Caco-2 (cell line): ENCODE data around the gene SLC1A1. TPM values are rescaled to one million over a fixed set of nuclear protein-coding genes. Genes with fewer than 3 reads are reported as not detected.

Experiments
- BruUV-seq: library from RNA; stranded (reverse); fragments of 400-500 nt; replicated peaks from 2 replicates; lab custom pipeline; 2021; lab: Mats Ljungman, UMichigan
- CTCF ChIA-PET: fragments of 300-600 bp; sonication (Branson Sonifier 250); formaldehyde crosslinking; loops from one replicate; lab custom pipeline; 2022; ENCODE audit warnings: antibody characterized with exemption; lab: Charles Lee
- POLR2A ChIA-PET: fragments of 300-600 bp; sonication (Branson Sonifier 250); formaldehyde crosslinking; loops from one replicate; lab custom pipeline; 2022; ENCODE audit warnings: antibody characterized with exemption; lab: Charles Lee
- DNase-seq, 2 experiments: peaks; one replicate each; pipeline versions ENCODE4 v3.0.0 to v3.0.0-alpha.2; 2020 to 2022
- H3K27me3 ChIP-seq: replicated peaks from 2 replicates; pipeline ENCODE4 v1.6.0; 2011; ENCODE audit warnings: low read length; ENCODE audit not compliant: control insufficient read depth, insufficient read depth
- H3K36me3 ChIP-seq: 2 replicates; pipeline ENCODE4 v1.5.1; 2011; ENCODE audit warnings: low read length; ENCODE audit not compliant: control insufficient read depth, insufficient read depth
- H3K4me1 ChIP-seq: fragments of 250-450 bp; sonication (Bioruptor Pico); 2 replicates; pipeline ENCODE4 v1.5.1; 2020; ENCODE audit warnings: mild to moderate bottlenecking
- H3K4me3 ChIP-seq: 2 replicates; pipeline ENCODE4 v1.5.1; 2011; ENCODE audit warnings: low read depth, mild to moderate bottlenecking, control low read depth, low read length
- H3K9me3 ChIP-seq: fragments of 250-450 bp; sonication (Bioruptor Pico); 2 replicates; pipeline ENCODE4 v1.5.1; 2020; ENCODE audit warnings: mild to moderate bottlenecking, moderate library complexity
- H3K27ac Mint-ChIP-seq: one replicate; pipeline ENCODE4 v1.8.0; 2022; ENCODE audit warnings: mixed read lengths; ENCODE audit not compliant: unreplicated experiment
- H3K27me3 Mint-ChIP-seq: one replicate; pipeline ENCODE4 v1.8.0; 2022; ENCODE audit warnings: mixed read lengths; ENCODE audit not compliant: insufficient read depth, unreplicated experiment
- H3K36me3 Mint-ChIP-seq: one replicate; pipeline ENCODE4 v1.8.0; 2022; ENCODE audit warnings: mild to moderate bottlenecking, mixed read lengths; ENCODE audit not compliant: insufficient read depth, unreplicated experiment
- H3K4me1 Mint-ChIP-seq: one replicate; pipeline ENCODE4 v1.8.0; 2022; ENCODE audit warnings: low read depth, mixed read lengths; ENCODE audit not compliant: unreplicated experiment
- H3K4me3 Mint-ChIP-seq: one replicate; pipeline ENCODE4 v1.8.0; 2022; ENCODE audit warnings: mild to moderate bottlenecking, moderate library complexity, mixed read lengths; ENCODE audit not compliant: unreplicated experiment
- H3K9me3 Mint-ChIP-seq: one replicate; pipeline ENCODE4 v1.8.0; 2022; ENCODE audit warnings: mixed read lengths; ENCODE audit not compliant: unreplicated experiment
- CTCF ChIP-seq, 2 experiments: fragments of 200-600 bp in 1 of 2; IDR thresholded peaks; 1 replicate in 1 of 2; 2 replicates in 1 of 2; pipeline versions ENCODE4 v1.5.1 to v1.8.0; 2011 to 2022; ENCODE audit warnings: antibody characterized with exemption in 1 of 2, control low read depth in 1 of 2, inconsistent platforms in 1 of 2, low read depth in 1 of 2, low read length in 1 of 2, mild to moderate bottlenecking in 1 of 2, moderate library complexity in 1 of 2; ENCODE audit not compliant: insufficient read depth in 1 of 2, severe bottlenecking in 1 of 2, unreplicated experiment in 1 of 2
- intact Hi-C: fragments of 100-400 bp; cut with micrococcal nuclease; formaldehyde crosslinking; loops from one replicate; pipeline ENCODE4 v1.10.0; 2022; ENCODE audit not compliant: unreplicated experiment
- total RNA-seq: library from RNA; stranded (reverse); gene quantifications from 2 replicates; pipeline ENCODE4 v1.2.3, GENCODE V29; 2022

Gene SLC1A1
- total RNA-seq, 1 experiment from 2014 or later = 53.1 TPM

GRCh38 chr9:4494332-4494731 is 4.1 kb downstream of the SLC1A1 start:
- BruUV-seq = no TSS peak
- no peaks in the 10 kb centered on the region; the same call in 1 of the 2 replicates for H3K36me3 ChIP-seq
- no peak overlapping the region for H3K27ac Mint-ChIP-seq
- intact Hi-C loops = no loop called here
- H3K36me3 Mint-ChIP-seq = peaks cover 40% of the 10 kb centered on the region
- peaks cover 60% of the 10 kb centered on the region for H3K4me1 ChIP-seq
- ChIA-PET CTCF (no interaction called here), POLR2A (no interaction called here)
- H3K27me3 ChIP-seq = no peaks in the 10 kb centered on the region
- H3K9me3 Mint-ChIP-seq = no peaks in the 10 kb centered on the region
- no peaks in the 10 kb centered on the region for H3K27me3 Mint-ChIP-seq
- no peak for DNase-seq
- no peak overlapping the region for H3K4me3 ChIP-seq
- H3K4me3 Mint-ChIP-seq = no peak overlapping the region
- peaks cover 29% of the 10 kb centered on the region for H3K4me1 Mint-ChIP-seq
- no peak for TF ChIP-seq CTCF (IDR thresholded peaks at IDR 0.05; ENCODE audit: insufficient read depth in 1 of 2, low read depth in 1 of 2, low read length in 1 of 2, severe bottlenecking in 1 of 2, unreplicated experiment in 1 of 2)
- no peaks in the 10 kb centered on the region for H3K9me3 ChIP-seq

DNA sequence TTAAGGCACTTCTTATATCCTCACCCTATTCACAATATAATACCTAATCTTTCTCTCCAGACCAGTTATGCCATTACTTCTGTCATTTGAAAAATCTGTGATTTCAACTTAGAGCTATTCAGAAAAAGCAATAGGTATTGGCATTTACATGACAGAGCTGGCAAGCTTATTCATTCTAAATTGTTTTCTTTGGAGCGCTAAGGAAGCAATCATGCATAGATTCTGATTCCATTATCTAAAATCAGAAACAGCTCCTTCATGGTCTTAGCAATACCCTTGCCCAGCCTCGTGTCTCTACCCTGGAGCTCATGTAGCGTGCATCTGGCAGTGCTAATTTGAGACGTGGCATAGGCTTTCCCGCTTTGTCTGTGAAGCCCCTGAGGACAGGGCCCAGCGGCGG is 4.5 kb downstream of the SLC1A1 start:
- POLR2A ChIA-PET = no interaction called here
- TF ChIP-seq CTCF (IDR thresholded peaks at IDR 0.05; ENCODE audit: insufficient read depth in 1 of 2, low read depth in 1 of 2, low read length in 1 of 2, severe bottlenecking in 1 of 2, unreplicated experiment in 1 of 2) = no peak
- Histone ChIP-seq H3K4me3 (no peak overlapping the region), H3K27me3 (no peaks in the 10 kb centered on the region), H3K9me3 (no peaks in the 10 kb centered on the region), H3K36me3 (no peaks in the 10 kb centered on the region; the same call in 1 of the 2 replicates), H3K4me1 (peaks cover 64% of the 10 kb centered on the region)
- BruUV-seq = no TSS peak
- no peaks in the 10 kb centered on the region for H3K9me3 Mint-ChIP-seq
- no peak for DNase-seq
- H3K27me3 Mint-ChIP-seq = no peaks in the 10 kb centered on the region
- peaks cover 40% of the 10 kb centered on the region for H3K36me3 Mint-ChIP-seq
- CTCF ChIA-PET = no interaction called here
- H3K4me1 Mint-ChIP-seq = peaks cover 29% of the 10 kb centered on the region
- no peak overlapping the region for H3K4me3 Mint-ChIP-seq
- H3K27ac Mint-ChIP-seq = peak overlapping the region; percentile 72
- intact Hi-C loops = no loop called here

DNA sequence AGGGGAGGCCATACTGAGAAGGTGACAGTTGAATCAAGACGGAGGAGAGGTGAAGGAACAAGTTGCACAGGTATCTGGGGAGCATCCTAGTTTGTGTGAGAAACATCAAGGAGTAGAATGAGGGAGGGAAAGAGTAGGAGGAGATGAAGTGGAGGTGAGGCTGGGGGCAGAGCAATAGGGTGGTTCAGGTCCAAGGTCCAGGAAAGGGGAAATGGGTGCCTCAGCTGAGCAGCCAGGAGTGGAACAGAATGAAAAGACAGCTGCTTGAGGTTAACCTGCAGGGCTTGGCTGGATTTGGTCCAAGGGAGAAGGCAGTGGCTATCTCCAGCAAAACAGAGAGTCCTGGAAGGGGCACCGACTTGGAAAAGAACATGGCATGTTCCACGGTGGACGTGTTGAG is 5.3 kb downstream of the SLC1A1 start:
- H3K36me3 Mint-ChIP-seq = peaks cover 41% of the 10 kb centered on the region
- no peaks in the 10 kb centered on the region for H3K27me3 ChIP-seq
- no peaks in the 10 kb centered on the region for H3K9me3 Mint-ChIP-seq
- no peaks in the 10 kb centered on the region for H3K9me3 ChIP-seq
- peak overlapping the region; percentile 72 for H3K27ac Mint-ChIP-seq
- POLR2A ChIA-PET = no interaction called here
- peak overlapping the region; percentile 38 for H3K4me3 Mint-ChIP-seq
- peak; percentile 22 to 47 for DNase-seq
- intact Hi-C loops = no loop called here
- TF ChIP-seq CTCF (IDR thresholded peaks at IDR 0.05; ENCODE audit: insufficient read depth in 1 of 2, low read depth in 1 of 2, low read length in 1 of 2, severe bottlenecking in 1 of 2, unreplicated experiment in 1 of 2) = no peak
- H3K36me3 ChIP-seq = no peaks in the 10 kb centered on the region; the same call in 1 of the 2 replicates
- H3K4me1 Mint-ChIP-seq = peaks cover 29% of the 10 kb centered on the region
- no peak overlapping the region for H3K4me3 ChIP-seq
- CTCF ChIA-PET = no interaction called here
- BruUV-seq = no TSS peak
- peaks cover 69% of the 10 kb centered on the region for H3K4me1 ChIP-seq
- H3K27me3 Mint-ChIP-seq = no peaks in the 10 kb centered on the region
